Activated CD8-positive, alpha-beta memory T cell treated with anti-CD3 and anti-CD28 coated beads, Interleukin-2, amount 50 U/mL, for 1 hour (primary cell): Measurements from ENCODE around the gene SLC35F6.

Experiments
- DNase-seq: peaks from one replicate; pipeline ENCODE4 v3.0.0-alpha.2; 2020; ENCODE audit errors: extremely low read depth

The SLC35F6 gene

DNA sequence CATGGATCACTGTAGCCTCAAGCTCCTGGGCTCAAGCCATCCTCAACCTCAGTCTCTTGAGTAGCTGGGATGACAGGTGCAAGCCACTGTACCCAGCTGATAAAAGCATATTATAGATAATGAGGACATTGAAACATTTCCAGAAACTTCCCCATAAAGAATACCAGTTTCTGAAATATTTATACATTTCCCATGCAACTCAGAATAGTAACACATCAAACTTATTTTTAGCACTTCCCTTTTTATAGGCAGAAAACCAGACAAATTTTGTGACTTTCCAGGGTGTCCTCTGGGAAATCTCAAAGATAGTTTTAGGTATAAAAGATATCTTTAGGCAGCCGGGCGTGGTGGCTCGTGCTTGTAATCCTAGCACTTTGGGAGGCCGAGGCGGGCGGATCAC is 58.8 kb downstream of the SLC35F6 start:
- no peak for DNase-seq
